GM06990 (cell line): ENCODE results near the gene GPD1L.

ENCODE experiments used
- DNase-seq: peaks from one replicate; pipeline ENCODE4 v3.0.0-alpha.2; 2011; ENCODE audit not compliant: insufficient read length; ENCODE audit errors: extremely low read depth
- H3K27me3 ChIP-seq: replicated peaks from 2 replicates; pipeline ENCODE4 v1.6.0; 2011; ENCODE audit warnings: low read length; ENCODE audit not compliant: control insufficient read depth, insufficient read depth
- H3K36me3 ChIP-seq: 2 replicates; pipeline ENCODE4 v1.5.1; 2011; ENCODE audit warnings: low read length; ENCODE audit not compliant: control insufficient read depth, insufficient read depth
- H3K4me3 ChIP-seq: replicated peaks from 2 replicates; pipeline ENCODE4 v1.5.1; 2011; ENCODE audit warnings: low read depth, mild to moderate bottlenecking, control low read depth, low read length
- CTCF ChIP-seq: IDR thresholded peaks from 2 replicates; pipeline ENCODE4 v1.5.1; 2011; ENCODE audit warnings: low read length, control low read depth, mild to moderate bottlenecking, inconsistent platforms; ENCODE audit not compliant: insufficient read depth, poor library complexity, severe bottlenecking

GPD1L gene

GRCh38 chr3:32153414-32154204 lies 47.2 kb downstream of the GPD1L start:
- Histone ChIP-seq H3K27me3 (no peaks in the 10 kb centered on the region), H3K4me3 (no peak overlapping the region), H3K36me3 (no peaks in the 10 kb centered on the region)
- DNase-seq = no peak
- no peak for TF ChIP-seq CTCF

- H3K4me3 ChIP-seq = no peak overlapping the region
- peak; percentile 26 for TF ChIP-seq CTCF
- no peak for DNase-seq
- H3K36me3 ChIP-seq = no peaks in the 10 kb centered on the region
- H3K27me3 ChIP-seq = no peaks in the 10 kb centered on the region
These were observed 47.8 kb downstream of the GPD1L start for GRCh38 chr3:32154205-32154579.

GRCh38 chr3:32155117-32155516 lies 48.7 kb downstream of the GPD1L start:
- Histone ChIP-seq H3K36me3 (no peaks in the 10 kb centered on the region), H3K4me3 (no peak overlapping the region), H3K27me3 (no peaks in the 10 kb centered on the region)
- DNase-seq = no peak
- TF ChIP-seq CTCF = no peak

GRCh38 chr3:32157600-32158264 lies 51.3 kb downstream of the GPD1L start:
- TF ChIP-seq CTCF = no peak
- Histone ChIP-seq H3K4me3 (no peak overlapping the region), H3K36me3 (no peaks in the 10 kb centered on the region), H3K27me3 (no peaks in the 10 kb centered on the region)
- no peak for DNase-seq

GRCh38 chr3:32160706-32161214 lies 54.3 kb downstream of the GPD1L start:
- Histone ChIP-seq H3K4me3 (no peak overlapping the region), H3K36me3 (no peaks in the 10 kb centered on the region; the same call in 1 of the 2 replicates), H3K27me3 (no peaks in the 10 kb centered on the region)
- TF ChIP-seq CTCF = no peak
- DNase-seq = no peak
